Measurements from ENCODE around the gene PON2. TPM values are rescaled to one million over a fixed set of nuclear protein-coding genes. Genes with fewer than 3 reads are reported as not detected.

The PON2 gene
- total RNA-seq, 1 experiment from 2014 or later = 260 TPM

DNA sequence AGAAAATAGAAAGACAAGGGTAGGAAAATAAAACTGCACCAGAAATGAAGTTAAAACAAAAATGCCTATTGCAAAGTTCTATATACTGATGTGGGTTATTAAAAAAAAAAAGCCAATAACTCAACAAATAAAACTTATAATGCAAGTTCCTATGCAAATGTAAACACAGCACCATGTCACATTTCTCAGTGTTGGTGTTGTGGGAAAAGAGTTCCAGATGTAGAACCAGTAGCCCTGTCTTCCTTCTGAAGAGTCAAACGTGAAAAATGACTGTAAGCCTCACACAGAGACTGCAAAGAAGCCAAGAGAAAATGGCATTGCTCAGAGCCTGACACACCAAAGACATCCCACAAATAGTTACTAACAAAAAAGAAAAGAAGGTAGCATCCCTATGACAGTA, 10.1 kb downstream of the PON2 start:
- in situ Hi-C loops (cut with HindIII; ENCODE audit: low pct_unique_long_range_greater_than_20kb, low sequenced_read_pairs) = no loop called here
- DNase-seq (ENCODE audit: low read depth, low spot score) = no peak

DNA sequence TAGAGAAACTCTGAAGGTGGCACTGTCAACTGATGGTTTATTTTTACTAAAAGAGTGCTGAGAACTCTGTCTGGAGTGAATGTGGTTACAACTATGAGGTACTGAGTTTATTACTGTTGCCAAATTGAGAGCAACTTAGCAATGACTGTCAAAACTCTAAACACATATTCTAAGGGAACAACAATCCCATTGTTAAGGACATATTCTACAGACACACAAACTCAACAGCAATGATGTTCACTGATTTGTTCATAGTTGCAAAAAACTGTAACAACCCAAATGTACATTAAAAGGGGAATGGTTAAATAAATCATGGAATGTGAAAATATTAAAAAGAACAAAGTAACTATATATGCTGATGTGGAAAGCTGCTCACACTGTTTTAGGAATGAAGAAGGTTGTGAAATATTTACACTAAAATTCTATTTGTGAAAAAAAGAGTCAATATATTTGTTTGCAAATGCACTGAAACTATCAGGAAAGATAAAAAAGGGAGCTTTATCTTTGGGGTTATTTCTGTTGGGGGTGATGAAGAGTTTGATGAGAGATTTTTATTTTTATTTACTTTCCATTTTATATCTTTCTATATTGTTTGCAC, 12.9 kb downstream of the PON2 start:
- in situ Hi-C loops (cut with HindIII; ENCODE audit: low pct_unique_long_range_greater_than_20kb, low sequenced_read_pairs) = no loop called here
- DNase-seq (ENCODE audit: low read depth, low spot score) = peak; percentile 45

DNA sequence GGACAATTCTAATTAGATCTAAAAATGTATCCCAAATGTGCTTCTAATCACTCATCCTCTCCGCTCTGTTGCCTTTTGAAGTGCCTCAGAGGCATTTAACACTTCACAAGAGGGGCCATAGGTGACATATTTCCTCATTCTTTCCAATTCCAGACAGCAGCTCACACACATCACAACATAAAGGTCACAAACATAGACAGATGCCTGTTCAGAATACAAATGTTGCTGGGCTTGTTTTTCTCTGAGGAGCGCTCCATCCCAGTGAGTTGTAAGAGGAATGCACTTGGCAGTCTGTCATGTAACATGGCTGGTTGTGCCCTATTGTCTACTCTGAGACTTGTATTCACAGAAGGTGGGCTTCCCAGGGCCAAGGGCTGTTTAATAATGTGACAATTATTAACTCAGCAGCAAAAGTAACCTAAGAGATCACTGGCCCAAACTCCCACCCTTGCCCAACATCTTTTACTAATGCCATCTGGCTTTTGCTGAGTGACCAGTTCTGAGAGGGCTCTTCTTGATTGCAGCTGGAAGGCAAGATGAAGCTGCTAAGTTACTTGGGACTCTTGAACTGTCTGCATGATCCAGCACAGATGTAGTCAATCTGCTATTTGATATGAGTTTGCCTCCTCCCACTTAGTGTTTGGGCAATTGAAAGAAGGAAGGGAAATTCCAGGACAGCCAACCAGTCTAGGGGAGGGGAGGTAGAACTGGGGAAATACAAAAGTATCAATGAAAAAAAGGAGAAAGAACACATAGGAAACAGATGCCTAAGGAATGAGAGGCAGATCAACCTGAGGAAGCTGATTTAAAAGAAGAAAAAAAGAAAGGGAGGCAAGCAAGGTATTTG, 13.6 kb downstream of the PON2 start:
- no peak for DNase-seq (ENCODE audit: low read depth, low spot score)
- in situ Hi-C loops (cut with HindIII; ENCODE audit: low pct_unique_long_range_greater_than_20kb, low sequenced_read_pairs) = no loop called here

DNA sequence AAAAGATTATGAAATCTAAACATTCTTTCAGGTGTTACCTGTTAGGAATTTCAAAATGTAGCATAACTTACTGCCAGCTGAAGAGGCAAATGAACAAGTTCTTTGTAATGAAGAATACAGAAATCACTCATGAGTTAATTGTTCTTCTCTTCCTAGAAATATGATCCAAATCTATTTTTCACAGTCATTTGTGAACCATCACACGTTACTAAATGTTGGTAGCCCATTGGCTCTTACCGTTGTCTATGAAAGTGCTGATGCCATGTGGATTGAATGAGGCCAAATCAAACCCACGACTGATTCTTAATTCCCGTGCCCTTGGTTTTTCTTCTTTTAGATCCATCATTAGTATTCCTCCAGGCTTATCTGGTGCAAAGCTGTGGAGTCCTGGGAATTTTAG, 22.8 kb downstream of the PON2 start:
- in situ Hi-C loops (cut with HindIII; ENCODE audit: low pct_unique_long_range_greater_than_20kb, low sequenced_read_pairs) = no loop called here
- peak; percentile 83 for DNase-seq (ENCODE audit: low read depth, low spot score)

DNA sequence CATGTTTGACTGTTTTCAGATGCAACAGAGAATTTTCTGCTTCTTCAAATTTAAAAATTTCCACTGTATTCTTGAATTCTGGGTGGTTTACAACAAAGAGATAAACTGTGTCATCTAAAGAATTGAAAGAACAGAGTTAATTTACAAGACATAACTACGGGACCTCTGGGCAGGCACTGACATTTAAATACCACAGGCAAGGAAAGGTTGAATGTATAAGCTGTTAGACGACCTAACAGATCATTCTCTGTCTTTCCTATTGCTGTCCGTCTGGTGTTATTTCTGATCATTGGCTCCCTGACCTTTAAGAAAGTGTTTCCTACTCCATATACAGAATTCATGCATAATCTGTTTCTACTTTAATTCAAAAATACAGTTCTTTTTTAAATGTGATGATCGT, 23.2 kb downstream of the PON2 start:
- in situ Hi-C loops (cut with HindIII; ENCODE audit: low pct_unique_long_range_greater_than_20kb, low sequenced_read_pairs) = no loop called here
- peak; percentile 90 for DNase-seq (ENCODE audit: low read depth, low spot score)

DNA sequence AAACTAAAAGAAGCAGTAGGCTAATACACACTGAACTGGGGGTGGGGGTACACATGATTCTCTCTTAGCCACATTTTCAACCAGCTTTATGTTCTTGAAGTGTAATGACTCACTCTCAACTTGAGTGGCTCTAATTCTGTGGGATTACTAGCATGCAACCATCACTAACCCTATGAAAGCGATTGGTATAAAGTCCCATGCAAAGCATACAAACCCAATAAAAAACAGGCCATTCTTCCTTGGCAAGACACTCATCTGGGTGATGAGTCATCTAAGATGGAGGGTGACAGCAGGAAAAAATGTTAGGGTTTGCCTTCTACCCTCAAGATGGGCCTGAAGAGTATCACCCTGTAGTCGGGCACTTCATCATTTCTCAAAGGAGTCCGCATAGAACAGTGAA, 23.8 kb downstream of the PON2 start:
- DNase-seq (ENCODE audit: low read depth, low spot score) = peak; percentile 79
- in situ Hi-C loops (cut with HindIII; ENCODE audit: low pct_unique_long_range_greater_than_20kb, low sequenced_read_pairs) = no loop called here

DNA sequence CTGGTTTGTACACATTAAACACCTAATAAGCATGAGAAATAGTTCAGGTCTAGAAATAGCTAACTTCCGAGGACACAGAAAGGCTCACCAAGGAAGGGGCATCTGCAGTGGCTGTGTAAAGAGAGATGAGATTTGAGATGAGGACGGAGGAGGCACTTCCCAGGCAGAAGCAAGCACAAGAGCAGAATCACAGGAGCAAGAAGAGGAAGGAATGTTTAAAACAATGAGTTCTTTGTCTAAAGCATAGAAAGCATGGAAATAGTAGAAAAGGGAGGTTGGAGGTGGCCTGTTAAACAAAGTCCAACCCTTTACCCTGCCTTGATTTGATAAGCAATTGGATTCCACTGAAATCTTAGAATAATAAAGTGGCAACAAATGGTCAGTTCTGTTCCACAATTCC, 27.1 kb downstream of the PON2 start:
- in situ Hi-C loops (cut with HindIII; ENCODE audit: low pct_unique_long_range_greater_than_20kb, low sequenced_read_pairs) = no loop called here
- peak; percentile 80 for DNase-seq (ENCODE audit: low read depth, low spot score)

DNA sequence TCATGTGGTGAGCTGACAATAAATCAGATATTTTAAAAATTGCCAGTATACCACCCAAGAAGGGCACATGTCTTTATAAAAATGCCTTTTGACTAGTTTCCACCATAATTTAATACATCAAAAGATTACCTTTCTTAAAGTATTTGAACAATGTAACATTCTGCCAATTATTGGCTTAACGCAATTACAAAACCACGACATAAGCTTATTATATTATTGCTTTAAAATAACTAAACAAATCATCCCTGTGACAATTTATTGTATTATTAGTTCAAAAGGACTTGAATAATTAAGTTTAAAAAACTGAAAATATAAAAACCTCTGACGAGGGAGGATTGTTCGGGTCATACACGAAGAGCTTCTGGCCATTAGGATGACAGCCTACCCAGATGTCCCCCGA, 29.0 kb downstream of the PON2 start:
- DNase-seq (ENCODE audit: low read depth, low spot score) = no peak
- in situ Hi-C loops (cut with HindIII; ENCODE audit: low pct_unique_long_range_greater_than_20kb, low sequenced_read_pairs) = no loop called here

DNA sequence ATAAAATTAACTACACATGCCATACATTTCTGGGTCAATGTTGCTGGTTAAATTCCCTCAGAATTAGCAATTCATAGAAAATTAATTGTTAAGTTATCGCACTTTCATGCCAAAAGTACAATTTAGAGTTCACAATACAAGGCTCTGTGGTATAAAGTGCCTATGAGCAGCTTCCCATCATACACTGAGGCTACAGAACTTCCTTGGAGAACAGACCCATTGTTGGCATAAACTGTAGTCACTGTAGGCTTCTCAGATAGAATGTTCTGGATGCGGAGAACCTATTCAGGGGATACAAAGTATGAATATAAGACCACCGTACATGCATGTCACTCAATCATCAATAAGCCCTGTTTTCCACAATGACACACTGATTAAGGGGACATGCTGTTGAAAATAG, 29.6 kb downstream of the PON2 start:
- in situ Hi-C loops (cut with HindIII; ENCODE audit: low pct_unique_long_range_greater_than_20kb, low sequenced_read_pairs) = no loop called here
- no peak for DNase-seq (ENCODE audit: low read depth, low spot score)

DNA sequence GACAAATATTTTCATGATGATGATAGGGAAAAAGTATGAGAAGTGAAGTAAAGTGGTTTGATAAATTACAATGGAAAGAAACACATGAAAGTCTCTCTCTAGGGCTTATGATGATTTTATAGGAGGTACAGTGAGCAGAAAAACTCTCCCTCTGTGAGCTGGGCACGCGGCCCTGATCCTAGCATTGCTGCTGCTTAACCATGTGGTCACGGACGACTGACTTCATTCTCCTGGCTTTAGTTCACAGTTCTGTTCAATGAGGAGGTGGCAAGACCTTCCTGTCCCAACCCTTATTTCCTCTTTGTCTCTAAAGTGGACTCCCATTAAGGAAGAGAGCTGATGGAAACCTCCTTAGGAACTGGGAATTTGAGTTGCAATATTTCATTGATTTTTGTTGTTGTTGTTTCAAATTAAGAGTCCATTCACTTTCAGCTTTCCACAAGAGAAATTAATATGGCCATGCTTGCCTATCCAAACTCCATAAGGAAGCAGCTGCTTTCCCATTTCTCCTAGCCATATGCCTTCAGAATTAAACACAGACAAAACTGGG, 30.4 kb downstream of the PON2 start:
- in situ Hi-C loops (cut with HindIII; ENCODE audit: low pct_unique_long_range_greater_than_20kb, low sequenced_read_pairs) = no loop called here
- no peak for DNase-seq (ENCODE audit: low read depth, low spot score)

DNA sequence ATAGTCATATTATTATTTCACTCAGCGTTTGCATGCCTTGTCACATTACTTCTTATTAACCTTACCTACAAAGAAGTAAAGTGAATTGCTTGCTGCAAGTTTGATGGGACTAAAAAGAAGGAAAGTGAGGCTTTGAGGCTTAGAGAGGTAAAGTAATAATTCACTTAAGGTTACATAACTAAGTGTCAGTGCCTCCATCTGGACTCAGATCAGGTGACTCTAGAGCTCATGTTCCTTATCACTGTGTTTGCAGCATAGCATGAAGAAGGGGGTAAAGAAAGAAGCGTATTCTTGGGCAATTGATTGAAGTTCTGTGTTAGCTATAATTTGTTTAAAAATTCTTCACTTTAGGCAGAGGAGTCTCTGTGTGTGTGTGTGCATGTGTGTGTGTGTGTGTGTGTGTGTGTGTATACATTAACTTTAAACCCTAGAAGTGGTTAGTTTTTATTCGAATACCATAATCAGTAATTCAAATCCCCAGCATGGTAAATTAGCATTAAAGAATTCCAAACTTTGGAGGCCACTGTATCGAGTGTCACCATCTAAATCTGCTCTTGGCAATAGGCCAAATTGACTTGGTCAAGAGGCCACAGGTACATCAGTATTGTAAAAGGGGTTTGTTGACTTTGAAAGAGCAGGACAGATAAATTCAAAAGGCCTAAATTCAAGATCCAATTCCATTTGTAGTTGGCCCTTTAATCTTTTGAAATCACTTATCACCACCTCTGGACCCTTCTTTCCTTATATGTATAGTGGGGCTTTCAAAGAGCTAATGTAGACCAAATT, 36.5 kb downstream of the PON2 start:
- no peak for DNase-seq (ENCODE audit: low read depth, low spot score)
- in situ Hi-C loops (cut with HindIII; ENCODE audit: low pct_unique_long_range_greater_than_20kb, low sequenced_read_pairs) = no loop called here

DNA sequence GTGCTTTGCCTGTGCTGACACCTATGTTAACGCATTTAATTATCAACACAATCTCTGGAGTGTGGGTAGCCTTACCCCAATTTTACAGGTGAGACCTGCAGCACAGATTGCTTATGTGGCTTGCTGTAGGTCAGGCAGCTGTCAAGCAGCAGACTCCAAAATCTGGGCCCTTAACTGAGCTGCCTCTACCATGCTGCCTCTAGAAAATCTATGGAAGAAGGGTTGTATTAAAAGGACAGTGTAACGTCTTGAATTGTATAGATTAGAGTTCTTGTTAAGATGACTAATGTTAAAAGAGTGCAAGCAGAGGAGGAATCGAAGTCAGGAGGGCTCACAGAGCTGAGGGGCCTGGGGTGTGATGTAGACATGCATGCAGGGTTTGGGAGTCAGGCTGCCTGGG, 37.4 kb downstream of the PON2 start:
- DNase-seq (ENCODE audit: low read depth, low spot score) = no peak
- in situ Hi-C loops (cut with HindIII; ENCODE audit: low pct_unique_long_range_greater_than_20kb, low sequenced_read_pairs) = no loop called here

DNA sequence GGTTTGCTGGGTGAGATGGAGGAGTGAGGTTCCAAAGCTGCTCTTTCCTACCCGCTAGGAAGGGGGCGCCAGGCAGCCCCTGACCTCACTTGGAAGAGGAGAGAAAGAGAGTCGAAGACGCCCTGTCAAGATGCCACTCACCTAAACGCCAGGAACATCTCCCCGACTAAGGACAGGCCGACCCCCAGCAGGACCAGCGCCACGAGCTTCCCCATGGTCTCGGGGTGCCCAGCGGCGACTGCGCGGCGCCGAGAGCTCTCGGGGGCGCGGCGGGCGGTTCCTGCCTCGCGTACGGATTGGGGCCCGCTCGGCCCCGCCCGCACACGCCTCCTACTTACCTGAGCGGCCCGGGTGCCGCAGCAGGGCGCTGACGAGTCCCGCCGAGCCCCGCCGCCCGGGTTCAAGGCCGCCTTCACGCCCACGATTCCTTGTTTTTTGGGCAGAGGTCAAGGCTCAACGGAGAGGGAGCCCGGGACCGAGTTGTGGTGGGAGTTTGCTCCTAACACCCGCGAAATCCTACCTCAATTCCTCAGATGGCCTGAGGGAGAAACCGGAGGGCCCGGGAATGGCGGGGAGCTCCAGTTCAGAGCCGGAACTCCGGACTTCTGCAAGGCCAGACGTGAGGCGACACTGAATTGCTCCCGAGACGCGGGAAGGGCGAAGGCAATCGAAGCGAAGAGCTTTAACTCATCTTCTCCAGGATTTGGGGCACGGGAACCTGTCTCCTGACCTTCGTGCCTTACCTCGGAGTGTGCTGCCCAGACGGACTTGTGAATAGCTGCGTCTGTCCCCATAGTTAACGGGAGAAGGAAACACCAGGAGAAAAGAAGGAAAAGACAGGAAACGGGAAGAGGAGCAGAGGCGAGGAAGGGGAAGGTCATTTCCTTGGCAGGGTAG, 38.4 kb downstream of the PON2 start, which contains the start of gene PON3:
Gene PON3 (minus strand): TSS at position 240 of the 897 bp plus-strand sequence. CDS start 25 bp downstream, at position 215.
- no peak for DNase-seq (ENCODE audit: low read depth, low spot score)
- in situ Hi-C loops (cut with HindIII; ENCODE audit: low pct_unique_long_range_greater_than_20kb, low sequenced_read_pairs) = no loop called here

DNA sequence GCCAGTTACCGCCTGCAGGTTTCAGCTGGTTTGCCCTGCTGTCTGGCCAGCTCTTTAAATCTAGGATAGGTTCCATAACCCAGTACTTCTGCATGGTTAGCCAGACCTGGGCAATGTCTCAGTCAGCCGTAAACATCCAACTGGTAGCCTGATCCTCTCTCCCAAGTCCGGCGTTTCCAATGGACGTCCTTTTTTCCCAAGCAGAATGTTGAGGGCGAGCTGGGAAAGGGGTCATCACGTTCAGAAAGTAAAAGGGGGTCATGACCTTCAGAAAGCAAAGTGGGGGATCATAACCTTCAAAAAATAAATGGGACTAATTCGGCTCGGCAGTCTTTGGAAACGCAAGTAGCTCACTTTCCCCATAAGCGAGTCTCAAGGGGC, 39.1 kb downstream of the PON2 start:
- no peak for DNase-seq (ENCODE audit: low read depth, low spot score)
- in situ Hi-C loops (cut with HindIII; ENCODE audit: low pct_unique_long_range_greater_than_20kb, low sequenced_read_pairs) = no loop called here

DNA sequence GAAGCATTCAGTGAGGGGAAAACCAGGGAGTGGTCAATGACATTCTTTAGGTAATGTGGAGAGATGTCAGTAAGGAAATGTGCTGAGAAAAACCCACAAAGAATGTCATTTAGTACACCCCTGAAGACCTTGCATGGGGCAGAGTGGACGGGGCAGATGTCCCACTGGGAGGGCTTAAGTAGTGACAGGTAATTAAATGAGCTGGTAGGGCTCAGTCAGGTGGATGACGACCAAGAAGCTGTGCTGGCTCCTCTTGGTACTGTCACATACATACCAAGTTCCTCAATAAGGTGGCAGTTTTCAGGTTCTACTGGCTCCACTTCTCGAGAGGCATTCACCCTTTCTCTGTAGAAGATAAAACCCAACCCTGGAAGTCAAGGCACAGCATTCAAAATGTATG, 40.5 kb downstream of the PON2 start:
- DNase-seq (ENCODE audit: low read depth, low spot score) = no peak
- in situ Hi-C loops (cut with HindIII; ENCODE audit: low pct_unique_long_range_greater_than_20kb, low sequenced_read_pairs) = no loop called here

DNA sequence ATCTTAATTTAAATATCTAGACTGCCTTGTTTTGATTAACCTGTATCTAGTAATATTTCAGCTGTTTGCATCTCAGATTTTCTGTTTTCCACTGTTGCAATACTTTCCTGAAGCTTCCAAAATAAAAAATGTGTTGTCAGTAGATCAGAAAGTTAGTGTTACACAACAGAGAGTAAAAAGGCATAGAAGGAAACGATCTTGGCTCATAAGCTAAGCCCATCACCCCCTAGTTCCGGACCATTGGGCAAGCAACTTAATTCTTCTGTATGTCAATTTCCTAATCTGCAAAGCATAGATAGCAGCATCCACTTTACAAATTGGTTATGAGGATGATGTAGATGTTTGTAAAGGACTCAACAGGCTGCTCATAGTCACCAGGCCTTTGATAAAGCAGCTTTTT, 43.1 kb downstream of the PON2 start:
- DNase-seq (ENCODE audit: low read depth, low spot score) = no peak
- in situ Hi-C loops (cut with HindIII; ENCODE audit: low pct_unique_long_range_greater_than_20kb, low sequenced_read_pairs) = no loop called here

DNA sequence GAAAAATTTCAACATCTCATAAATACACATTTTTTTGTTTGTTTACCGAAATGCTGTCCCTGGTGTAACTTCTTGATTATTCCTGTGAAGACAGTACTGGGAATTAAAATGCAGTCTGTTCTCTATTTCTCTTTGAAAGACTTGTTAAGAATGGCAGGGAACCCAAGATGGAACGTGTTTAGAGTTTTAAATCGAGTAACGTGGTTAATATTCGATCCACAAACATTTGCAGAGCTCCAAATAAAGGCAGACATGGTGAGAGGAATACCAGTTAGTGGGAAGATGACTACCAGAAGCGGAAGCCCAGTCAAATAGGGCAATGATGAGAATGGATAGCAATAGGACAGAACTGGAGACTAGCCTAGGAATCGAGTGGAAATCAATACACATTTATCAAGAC, 45.3 kb downstream of the PON2 start:
- DNase-seq (ENCODE audit: low read depth, low spot score) = no peak
- in situ Hi-C loops (cut with HindIII; ENCODE audit: low pct_unique_long_range_greater_than_20kb, low sequenced_read_pairs) = no loop called here
